HL-60/S4 treated with phorbol 12-myristate 13-acetate at 8.2 ng/mL for 4 days and 3 days (cell line): Measurements from ENCODE around the gene KIAA1671.

ENCODE experiments used
- in situ Hi-C: fragments of 300-500 bp; cut with MboI; formaldehyde crosslinking; loops from 2 replicates; pipeline ENCODE4 v1.15.0; 2022; ENCODE audit warnings: low sequenced_read_pairs

Gene KIAA1671

GRCh38 chr22:24950272-24950902, 2.1 kb upstream of the KIAA1671 start:
- in situ Hi-C loops: no loop called here

GRCh38 chr22:24952837-24953383, 394 bp downstream of the KIAA1671 start:
- in situ Hi-C loops: no loop called here

- in situ Hi-C loops: no loop called here
These were observed 1.0 kb downstream of the KIAA1671 start for GRCh38 chr22:24953384-24954113.

- in situ Hi-C loops: no loop called here
These were observed 1.6 kb downstream of the KIAA1671 start for GRCh38 chr22:24954114-24954463.

- in situ Hi-C loops: no loop called here
These were observed 2.3 kb downstream of the KIAA1671 start for GRCh38 chr22:24954856-24955255.

GRCh38 chr22:24957043-24957442, 4.5 kb downstream of the KIAA1671 start:
- in situ Hi-C loops: no loop called here

- in situ Hi-C loops: no loop called here
These were observed 8.8 kb downstream of the KIAA1671 start for GRCh38 chr22:24961217-24961844.

GRCh38 chr22:24962094-24962493, 9.6 kb downstream of the KIAA1671 start:
- in situ Hi-C loops: no loop called here

GRCh38 chr22:24962835-24963234, 10.3 kb downstream of the KIAA1671 start:
- in situ Hi-C loops: no loop called here

GRCh38 chr22:24964441-24964840, 11.9 kb downstream of the KIAA1671 start:
- in situ Hi-C loops: no loop called here

GRCh38 chr22:24965822-24966626, 13.5 kb downstream of the KIAA1671 start:
- in situ Hi-C loops: no loop called here

GRCh38 chr22:24968066-24968561, 15.6 kb downstream of the KIAA1671 start:
- in situ Hi-C loops: no loop called here

- in situ Hi-C loops: no loop called here
These were observed 17.2 kb downstream of the KIAA1671 start for GRCh38 chr22:24969560-24970301.

- in situ Hi-C loops: no loop called here
These were observed 19.9 kb downstream of the KIAA1671 start for GRCh38 chr22:24972369-24972768.

GRCh38 chr22:24973872-24974271, 21.4 kb downstream of the KIAA1671 start:
- in situ Hi-C loops: no loop called here

GRCh38 chr22:24975125-24975640, 22.7 kb downstream of the KIAA1671 start:
- in situ Hi-C loops: no loop called here

GRCh38 chr22:24975813-24976341, 23.4 kb downstream of the KIAA1671 start:
- in situ Hi-C loops: no loop called here

- in situ Hi-C loops: no loop called here
These were observed 24.1 kb downstream of the KIAA1671 start for GRCh38 chr22:24976442-24977218.
